ENCODE measurements around the gene ANO4.

The ANO4 gene

DNA sequence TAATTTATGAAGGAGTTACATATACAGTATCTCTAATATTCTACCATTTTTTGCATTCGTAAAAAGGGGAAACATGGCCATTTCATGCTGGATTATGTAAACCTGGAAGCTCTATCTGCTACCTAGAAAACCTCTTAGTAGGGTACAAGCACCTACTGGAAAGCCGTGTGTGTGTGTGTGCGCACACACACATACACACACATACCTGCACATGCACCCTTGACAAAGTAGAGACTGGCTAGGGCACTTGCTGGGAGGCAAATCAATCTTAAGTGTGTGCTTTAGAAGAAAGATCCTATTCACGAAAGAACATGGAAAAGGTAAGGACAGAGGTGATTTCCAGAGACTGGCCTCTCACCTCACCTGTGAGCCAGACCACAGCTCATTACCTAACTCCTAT lies 224.6 kb downstream of the ANO4 start (continued):
- TF ChIP-seq, protein P1, sequence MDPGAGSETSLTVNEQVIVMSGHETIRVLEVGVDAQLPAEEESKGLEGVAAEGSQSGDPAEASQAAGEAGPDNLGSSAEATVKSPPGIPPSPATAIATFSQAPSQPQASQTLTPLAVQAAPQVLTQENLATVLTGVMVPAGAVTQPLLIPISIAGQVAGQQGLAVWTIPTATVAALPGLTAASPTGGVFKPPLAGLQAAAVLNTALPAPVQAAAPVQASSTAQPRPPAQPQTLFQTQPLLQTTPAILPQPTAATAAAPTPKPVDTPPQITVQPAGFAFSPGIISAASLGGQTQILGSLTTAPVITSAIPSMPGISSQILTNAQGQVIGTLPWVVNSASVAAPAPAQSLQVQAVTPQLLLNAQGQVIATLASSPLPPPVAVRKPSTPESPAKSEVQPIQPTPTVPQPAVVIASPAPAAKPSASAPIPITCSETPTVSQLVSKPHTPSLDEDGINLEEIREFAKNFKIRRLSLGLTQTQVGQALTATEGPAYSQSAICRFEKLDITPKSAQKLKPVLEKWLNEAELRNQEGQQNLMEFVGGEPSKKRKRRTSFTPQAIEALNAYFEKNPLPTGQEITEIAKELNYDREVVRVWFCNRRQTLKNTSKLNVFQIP (CRISPR knock-in tag; IDR thresholded peaks at IDR 0.05; ENCODE audit: borderline replicate concordance, low read depth) = no peak

DNA sequence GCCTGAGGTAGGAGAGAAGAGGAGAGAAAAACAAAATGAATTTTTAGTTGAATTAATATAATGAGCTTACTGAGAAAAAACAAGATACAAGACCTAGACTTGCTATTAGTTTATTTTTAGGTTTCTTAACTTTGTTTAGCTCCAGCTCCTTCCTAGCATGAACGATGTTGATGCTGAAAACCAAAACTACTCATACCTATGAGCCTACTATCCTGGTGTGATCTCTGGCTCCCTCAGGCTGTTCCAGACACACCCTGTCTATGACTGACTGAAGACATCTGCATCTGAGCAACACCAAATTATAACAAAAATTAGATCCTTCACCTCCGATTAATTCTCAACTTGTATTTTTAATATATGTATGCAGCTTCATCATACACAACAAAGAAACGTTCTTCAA lies 225.1 kb downstream of the ANO4 start:
- TF ChIP-seq, protein P1 (CRISPR knock-in tag; IDR thresholded peaks at IDR 0.05; ENCODE audit: borderline replicate concordance, low read depth) = no peak
- TF ChIP-seq RARB (CRISPR knock-in tag; IDR thresholded peaks at IDR 0.05) = no peak
- no peak for TF ChIP-seq TCF4 (CRISPR knock-in tag; IDR thresholded peaks at IDR 0.05; ENCODE audit: borderline replicate concordance)
- no peak for TF ChIP-seq ARNTL (CRISPR knock-in tag; IDR thresholded peaks at IDR 0.05; ENCODE audit: borderline replicate concordance, low read depth)
- no peak for TF ChIP-seq ZFP3 (CRISPR knock-in tag; IDR thresholded peaks at IDR 0.05)
- ATAC-seq = no peak

DNA sequence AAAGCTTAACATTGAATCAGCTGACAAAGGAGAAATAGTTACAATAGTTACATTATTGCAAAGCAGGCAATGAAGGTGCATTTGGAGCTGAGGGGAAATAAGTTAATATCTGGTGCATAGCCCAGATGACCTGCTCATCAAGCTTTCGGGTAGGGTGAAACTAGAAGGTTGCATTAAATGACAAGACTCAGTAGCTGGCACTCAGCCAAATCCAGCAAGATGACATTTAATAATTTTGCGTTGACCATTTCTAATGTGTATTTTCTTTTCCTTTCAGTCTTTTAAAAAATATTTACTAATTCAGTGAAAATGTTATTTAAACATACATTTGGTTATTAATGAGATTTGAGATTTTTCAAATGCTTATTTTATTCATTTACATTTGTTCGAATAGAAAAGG lies 226.9 kb downstream of the ANO4 start:
- no peak for ATAC-seq
- TF ChIP-seq, protein P2, sequence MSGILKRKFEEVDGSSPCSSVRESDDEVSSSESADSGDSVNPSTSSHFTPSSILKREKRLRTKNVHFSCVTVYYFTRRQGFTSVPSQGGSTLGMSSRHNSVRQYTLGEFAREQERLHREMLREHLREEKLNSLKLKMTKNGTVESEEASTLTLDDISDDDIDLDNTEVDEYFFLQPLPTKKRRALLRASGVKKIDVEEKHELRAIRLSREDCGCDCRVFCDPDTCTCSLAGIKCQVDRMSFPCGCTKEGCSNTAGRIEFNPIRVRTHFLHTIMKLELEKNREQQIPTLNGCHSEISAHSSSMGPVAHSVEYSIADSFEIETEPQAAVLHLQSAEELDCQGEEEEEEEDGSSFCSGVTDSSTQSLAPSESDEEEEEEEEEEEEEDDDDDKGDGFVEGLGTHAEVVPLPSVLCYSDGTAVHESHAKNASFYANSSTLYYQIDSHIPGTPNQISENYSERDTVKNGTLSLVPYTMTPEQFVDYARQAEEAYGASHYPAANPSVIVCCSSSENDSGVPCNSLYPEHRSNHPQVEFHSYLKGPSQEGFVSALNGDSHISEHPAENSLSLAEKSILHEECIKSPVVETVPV (CRISPR knock-in tag; IDR thresholded peaks at IDR 0.05) = no peak
- TF ChIP-seq ZNF8 (CRISPR knock-in tag; IDR thresholded peaks at IDR 0.05) (no peak), ZNF565 (CRISPR knock-in tag; conservative IDR thresholded peaks at IDR 0.05; ENCODE audit: low read depth) (no peak)
- TF ChIP-seq, protein P3, sequence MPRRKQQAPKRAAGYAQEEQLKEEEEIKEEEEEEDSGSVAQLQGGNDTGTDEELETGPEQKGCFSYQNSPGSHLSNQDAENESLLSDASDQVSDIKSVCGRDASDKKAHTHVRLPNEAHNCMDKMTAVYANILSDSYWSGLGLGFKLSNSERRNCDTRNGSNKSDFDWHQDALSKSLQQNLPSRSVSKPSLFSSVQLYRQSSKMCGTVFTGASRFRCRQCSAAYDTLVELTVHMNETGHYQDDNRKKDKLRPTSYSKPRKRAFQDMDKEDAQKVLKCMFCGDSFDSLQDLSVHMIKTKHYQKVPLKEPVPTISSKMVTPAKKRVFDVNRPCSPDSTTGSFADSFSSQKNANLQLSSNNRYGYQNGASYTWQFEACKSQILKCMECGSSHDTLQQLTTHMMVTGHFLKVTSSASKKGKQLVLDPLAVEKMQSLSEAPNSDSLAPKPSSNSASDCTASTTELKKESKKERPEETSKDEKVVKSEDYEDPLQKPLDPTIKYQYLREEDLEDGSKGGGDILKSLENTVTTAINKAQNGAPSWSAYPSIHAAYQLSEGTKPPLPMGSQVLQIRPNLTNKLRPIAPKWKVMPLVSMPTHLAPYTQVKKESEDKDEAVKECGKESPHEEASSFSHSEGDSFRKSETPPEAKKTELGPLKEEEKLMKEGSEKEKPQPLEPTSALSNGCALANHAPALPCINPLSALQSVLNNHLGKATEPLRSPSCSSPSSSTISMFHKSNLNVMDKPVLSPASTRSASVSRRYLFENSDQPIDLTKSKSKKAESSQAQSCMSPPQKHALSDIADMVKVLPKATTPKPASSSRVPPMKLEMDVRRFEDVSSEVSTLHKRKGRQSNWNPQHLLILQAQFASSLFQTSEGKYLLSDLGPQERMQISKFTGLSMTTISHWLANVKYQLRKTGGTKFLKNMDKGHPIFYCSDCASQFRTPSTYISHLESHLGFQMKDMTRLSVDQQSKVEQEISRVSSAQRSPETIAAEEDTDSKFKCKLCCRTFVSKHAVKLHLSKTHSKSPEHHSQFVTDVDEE (CRISPR knock-in tag; IDR thresholded peaks at IDR 0.05) = no peak

DNA sequence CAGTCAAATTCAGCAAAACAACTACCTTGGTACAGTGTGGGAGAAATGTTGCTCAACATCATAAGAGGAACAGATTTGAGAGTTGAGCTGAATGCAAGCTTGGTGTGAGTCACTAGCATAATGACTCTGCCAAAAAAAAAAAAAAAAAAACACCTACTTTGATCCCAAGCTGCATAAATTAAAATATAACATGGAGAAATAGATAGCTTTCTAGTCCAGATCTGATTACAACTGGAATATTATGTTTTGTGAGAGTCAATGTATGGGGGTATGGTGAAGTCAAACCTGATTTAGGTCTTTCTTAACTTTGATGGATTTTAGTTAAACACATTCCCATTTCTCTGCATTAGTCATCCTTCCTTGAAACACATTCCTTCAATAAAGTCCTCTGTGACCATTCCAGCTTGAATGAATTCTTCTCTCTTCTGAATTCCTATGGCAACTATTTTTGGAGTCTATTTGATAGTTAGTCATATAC lies 227.4 kb downstream of the ANO4 start:
- peak; percentile 83 for TF ChIP-seq ISL1 (CRISPR knock-in tag; IDR thresholded peaks at IDR 0.05)
- TF ChIP-seq ZNF8 (CRISPR knock-in tag; IDR thresholded peaks at IDR 0.05) = no peak
- peak; percentile 85 for TF ChIP-seq TOX (CRISPR knock-in tag; IDR thresholded peaks at IDR 0.05; ENCODE audit: borderline replicate concordance)
- peak; percentile 88 for ATAC-seq

DNA sequence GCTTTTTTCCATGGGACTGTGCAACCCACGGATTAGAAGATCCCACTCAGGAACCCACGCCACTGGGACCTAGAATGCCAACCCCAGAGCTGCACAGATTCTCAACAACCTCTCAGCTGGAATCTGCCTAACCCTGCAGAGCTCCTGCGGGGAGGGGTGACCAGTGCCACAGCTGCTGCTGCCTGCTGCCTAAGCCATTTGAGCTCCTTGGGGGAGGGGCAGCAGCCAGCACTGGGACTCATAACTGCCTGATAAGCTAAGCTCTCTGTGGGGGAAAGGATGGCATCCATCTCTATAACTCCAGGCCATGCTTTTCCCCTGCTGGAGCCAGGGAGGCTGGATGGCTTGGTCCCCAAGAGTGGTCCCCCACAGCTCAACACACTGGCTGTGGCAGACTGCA lies 232.6 kb downstream of the ANO4 start:
- ATAC-seq = no peak
- TF ChIP-seq ZFP3 (CRISPR knock-in tag; IDR thresholded peaks at IDR 0.05) = no peak
- no peak for TF ChIP-seq CSDC2 (CRISPR knock-in tag; IDR thresholded peaks at IDR 0.05)
- TF ChIP-seq, protein P2 (CRISPR knock-in tag; IDR thresholded peaks at IDR 0.05) = no peak
- TF ChIP-seq RARB (CRISPR knock-in tag; IDR thresholded peaks at IDR 0.05) = no peak
- TF ChIP-seq ZFP30 (CRISPR knock-in tag; IDR thresholded peaks at IDR 0.05) = no peak
- no peak for TF ChIP-seq ESRRG (CRISPR knock-in tag; IDR thresholded peaks at IDR 0.05)
- TF ChIP-seq OSR1 (CRISPR knock-in tag; IDR thresholded peaks at IDR 0.05) = no peak
- TF ChIP-seq ARNTL (CRISPR knock-in tag; IDR thresholded peaks at IDR 0.05; ENCODE audit: borderline replicate concordance, low read depth) = no peak
- TF ChIP-seq ZNF8 (CRISPR knock-in tag; IDR thresholded peaks at IDR 0.05) = no peak
- no peak for TF ChIP-seq BACH2 (CRISPR knock-in tag; IDR thresholded peaks at IDR 0.05; ENCODE audit: borderline replicate concordance)
- TF ChIP-seq, protein P4, sequence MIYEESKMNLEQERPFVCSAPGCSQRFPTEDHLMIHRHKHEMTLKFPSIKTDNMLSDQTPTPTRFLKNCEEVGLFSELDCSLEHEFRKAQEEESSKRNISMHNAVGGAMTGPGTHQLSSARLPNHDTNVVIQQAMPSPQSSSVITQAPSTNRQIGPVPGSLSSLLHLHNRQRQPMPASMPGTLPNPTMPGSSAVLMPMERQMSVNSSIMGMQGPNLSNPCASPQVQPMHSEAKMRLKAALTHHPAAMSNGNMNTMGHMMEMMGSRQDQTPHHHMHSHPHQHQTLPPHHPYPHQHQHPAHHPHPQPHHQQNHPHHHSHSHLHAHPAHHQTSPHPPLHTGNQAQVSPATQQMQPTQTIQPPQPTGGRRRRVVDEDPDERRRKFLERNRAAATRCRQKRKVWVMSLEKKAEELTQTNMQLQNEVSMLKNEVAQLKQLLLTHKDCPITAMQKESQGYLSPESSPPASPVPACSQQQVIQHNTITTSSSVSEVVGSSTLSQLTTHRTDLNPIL (CRISPR knock-in tag; IDR thresholded peaks at IDR 0.05; ENCODE audit: low read depth) = no peak
- no peak for TF ChIP-seq TOX (CRISPR knock-in tag; IDR thresholded peaks at IDR 0.05; ENCODE audit: borderline replicate concordance)
- no peak for TF ChIP-seq TCF4 (CRISPR knock-in tag; IDR thresholded peaks at IDR 0.05; ENCODE audit: borderline replicate concordance)
